ENCODE results near the gene DDX23.
"Not testable (repeated sequence)": the region's sequence is repeated elsewhere in the genome, so short reads cannot be mapped to it uniquely, and the experiment has no call there.

DDX23 gene

DNA sequence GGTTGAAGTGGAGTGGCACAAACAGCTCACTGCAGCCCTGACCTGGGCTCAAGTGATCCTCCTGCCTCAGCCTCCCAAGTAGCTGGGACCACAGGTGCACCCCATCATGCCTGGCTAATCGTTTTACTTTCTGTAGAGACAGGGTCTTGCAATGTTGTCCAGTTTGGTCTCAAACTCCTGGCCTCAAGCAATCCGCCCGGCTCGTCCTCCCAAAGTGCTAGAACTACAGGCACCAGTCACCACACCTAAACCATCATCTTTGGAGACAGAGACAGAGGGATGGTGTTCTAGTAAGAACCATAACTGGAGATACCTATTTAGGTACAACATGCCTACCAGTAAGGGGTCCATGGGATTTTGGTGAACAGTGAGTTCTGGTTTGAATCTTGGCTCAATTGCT is 2.5 kb upstream of the DDX23 start:
- no peak overlapping the region for H3K4me2 ChIP-seq (ENCODE audit: low read length, poor library complexity, severe bottlenecking)
- H2BK15ac ChIP-seq (ENCODE audit: low read depth, poor library complexity, severe bottlenecking): no peak overlapping the region
- H2BK120ac ChIP-seq (ENCODE audit: low read depth, low read length): no peak overlapping the region
- H3K36me3 ChIP-seq (ENCODE audit: control insufficient read depth in 1 of 2, insufficient read depth in 2 of 2, low read depth in 1 of 2, low read length in 2 of 2): peaks cover under 1 to 9% of the 10 kb centered on the region in 2 experiments
- peaks cover 6% of the 10 kb centered on the region for H3K79me1 ChIP-seq (replicated peaks; ENCODE audit: low read length, poor library complexity, severe bottlenecking)
- H2AK5ac ChIP-seq (ENCODE audit: low read length, severe bottlenecking): no peak overlapping the region
- DNase-seq: no peak
- H2BK12ac ChIP-seq (ENCODE audit: low read length in 2 of 2): no peak overlapping the region
- H2BK5ac ChIP-seq (ENCODE audit: low read depth, low read length, poor library complexity, severe bottlenecking): no peak overlapping the region
- H3K14ac ChIP-seq (ENCODE audit: low read length in 2 of 2): no peak overlapping the region
- no peaks in the 10 kb centered on the region for H3K9me3 ChIP-seq (ENCODE audit: control insufficient read depth, low read length)
- no peak overlapping the region for H3K9ac ChIP-seq (ENCODE audit: low read length)
- peaks cover 14 to 16% of the 10 kb centered on the region in 2 experiments for H3K27me3 ChIP-seq (ENCODE audit: control insufficient read depth in 1 of 2, insufficient read depth in 1 of 2, low read length in 2 of 2)
- no peak overlapping the region for H3K23ac ChIP-seq (ENCODE audit: low read length in 2 of 2)
- no peak overlapping the region for H4K8ac ChIP-seq (ENCODE audit: low read length)
- H3K27ac ChIP-seq (ENCODE audit: low read length, poor library complexity, severe bottlenecking): no peak overlapping the region
- no peak overlapping the region for H3K18ac ChIP-seq (ENCODE audit: low read depth in 1 of 2, low read length in 2 of 2)
- H2AFZ ChIP-seq (ENCODE audit: low read depth, low read length): no peak overlapping the region
- 60% methylated on average over 1 of the region's 4 CpGs for WGBS
- H3K4me1 ChIP-seq (ENCODE audit: control insufficient read depth, insufficient read depth, low read depth, low read length): peaks cover 6% of the 10 kb centered on the region
- no peak overlapping the region for H4K91ac ChIP-seq (ENCODE audit: low read length)
- no peak overlapping the region for H3K4me3 ChIP-seq (ENCODE audit: insufficient read depth in 1 of 2, low read depth in 1 of 2, low read length in 2 of 2)
- H3K4ac ChIP-seq (ENCODE audit: low read depth in 1 of 2, low read length in 2 of 2): no peak overlapping the region

DNA sequence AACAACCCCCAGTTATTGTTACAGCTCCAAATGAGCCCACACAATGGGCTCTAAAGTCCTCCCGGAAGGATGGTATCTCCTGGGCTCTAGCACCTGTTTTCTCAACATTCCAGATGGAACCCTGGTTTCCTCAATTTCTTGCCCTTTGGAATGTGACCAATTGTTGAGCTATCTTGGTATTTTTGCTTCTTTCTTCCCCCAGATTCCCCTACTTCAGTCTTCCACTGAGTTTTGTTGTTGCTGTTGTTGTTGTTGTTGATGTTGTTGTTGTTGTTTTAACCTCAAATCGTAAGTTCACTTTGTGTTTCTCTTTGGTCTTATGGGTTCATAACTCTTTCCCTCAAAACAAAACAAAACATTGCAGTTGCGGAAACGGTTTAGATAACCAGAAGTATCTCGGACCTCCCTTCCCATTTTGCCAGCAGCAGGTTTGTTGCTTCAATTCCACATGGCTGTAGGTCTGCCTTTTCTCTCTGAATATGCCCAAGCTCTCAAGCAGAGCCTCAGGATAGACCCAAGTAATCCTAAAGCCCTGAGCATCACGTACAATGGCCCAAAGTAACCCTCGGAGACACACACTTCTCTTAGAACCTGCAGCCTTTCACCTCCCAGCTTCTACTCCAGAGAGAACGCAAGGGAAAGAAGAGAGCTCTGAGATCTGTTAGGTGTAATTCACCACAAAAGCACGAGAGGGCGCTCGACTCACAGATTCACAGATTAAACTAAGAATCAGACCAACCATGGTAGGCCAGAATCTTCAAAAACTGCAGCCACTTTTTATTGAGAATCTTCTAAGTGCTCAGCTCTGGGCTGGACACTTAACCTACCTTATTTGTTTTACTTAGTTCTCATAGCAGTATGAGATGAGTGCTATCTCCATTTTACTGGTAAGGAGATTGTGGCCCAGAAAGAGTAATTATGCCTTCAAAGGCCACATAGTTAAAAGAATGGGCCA is 1.0 kb upstream of the DDX23 start:
- H3K23ac ChIP-seq (ENCODE audit: low read length in 2 of 2): no peak overlapping the region

DNA sequence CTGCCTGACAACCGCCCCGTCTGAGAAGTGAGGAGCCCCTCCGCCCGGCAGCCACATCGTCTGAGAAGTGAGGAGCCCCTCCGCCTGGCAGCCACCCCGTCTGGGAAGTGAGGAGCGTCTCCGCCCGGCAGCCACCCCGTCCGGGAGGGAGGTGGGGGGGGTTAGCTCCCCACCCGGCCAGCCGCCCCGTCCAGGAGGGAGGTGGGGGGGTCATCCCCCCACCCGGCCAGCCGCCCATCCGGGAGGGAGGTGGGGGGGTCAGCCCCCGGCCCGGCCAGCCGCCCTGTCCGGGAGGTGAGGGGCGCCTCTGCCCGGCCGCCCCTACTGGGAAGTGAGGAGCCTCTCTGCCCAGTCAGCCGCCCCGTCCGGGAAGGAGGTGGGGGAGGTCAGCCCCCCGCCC is 9.9 kb downstream of the DDX23 start:
- not testable (repeated sequence) for H3K27ac ChIP-seq (ENCODE audit: low read length, poor library complexity, severe bottlenecking); H2BK120ac ChIP-seq (ENCODE audit: low read depth, low read length); H3K4ac ChIP-seq (ENCODE audit: low read depth in 1 of 2, low read length in 2 of 2); H3K9me3 ChIP-seq (ENCODE audit: control insufficient read depth, low read length); H3K9ac ChIP-seq (ENCODE audit: low read length); H4K91ac ChIP-seq (ENCODE audit: low read length); DNase-seq; H3K23ac ChIP-seq (ENCODE audit: low read length in 2 of 2); H2BK15ac ChIP-seq (ENCODE audit: low read depth, poor library complexity, severe bottlenecking); H3K4me3 ChIP-seq (ENCODE audit: insufficient read depth in 1 of 2, low read depth in 1 of 2, low read length in 2 of 2); H3K14ac ChIP-seq (ENCODE audit: low read length in 2 of 2); H4K8ac ChIP-seq (ENCODE audit: low read length); H2AK5ac ChIP-seq (ENCODE audit: low read length, severe bottlenecking); H3K4me2 ChIP-seq (ENCODE audit: low read length, poor library complexity, severe bottlenecking); H2AFZ ChIP-seq (ENCODE audit: low read depth, low read length); H2BK12ac ChIP-seq (ENCODE audit: low read length in 2 of 2); H3K4me1 ChIP-seq (ENCODE audit: control insufficient read depth, insufficient read depth, low read depth, low read length); H3K27me3 ChIP-seq (ENCODE audit: control insufficient read depth in 1 of 2, insufficient read depth in 1 of 2, low read length in 2 of 2); H2BK5ac ChIP-seq (ENCODE audit: low read depth, low read length, poor library complexity, severe bottlenecking); H3K18ac ChIP-seq (ENCODE audit: low read depth in 1 of 2, low read length in 2 of 2)
- Histone ChIP-seq H3K79me1 (replicated peaks; ENCODE audit: low read length, poor library complexity, severe bottlenecking) (peaks cover 20% of the 10 kb centered on the region), H3K36me3 (ENCODE audit: control insufficient read depth in 1 of 2, insufficient read depth in 2 of 2, low read depth in 1 of 2, low read length in 2 of 2) (peaks cover 53 to 71% of the 10 kb centered on the region in 2 experiments)
- WGBS: 96% methylated on average over 10 of the region's 29 CpGs

More for the DNA sequence above, 1.0 kb upstream of the DDX23 start:
- peak overlapping the region in 1 of 2 experiments; percentile 63 for H3K18ac ChIP-seq (ENCODE audit: low read depth in 1 of 2, low read length in 2 of 2)
- peak overlapping the region; percentile 64 for H3K4me2 ChIP-seq (ENCODE audit: low read length, poor library complexity, severe bottlenecking)
- peaks cover 6% of the 10 kb centered on the region for H3K4me1 ChIP-seq (ENCODE audit: control insufficient read depth, insufficient read depth, low read depth, low read length)
- H3K4me3 ChIP-seq (ENCODE audit: insufficient read depth in 1 of 2, low read depth in 1 of 2, low read length in 2 of 2): peak overlapping the region in 1 of 2 experiments; percentile 98
- H3K14ac ChIP-seq (ENCODE audit: low read length in 2 of 2): no peak overlapping the region
- peak overlapping the region; percentile 98 for H3K9ac ChIP-seq (ENCODE audit: low read length)
- H2AK5ac ChIP-seq (ENCODE audit: low read length, severe bottlenecking): peak overlapping the region; percentile 35
- no peaks in the 10 kb centered on the region for H3K9me3 ChIP-seq (ENCODE audit: control insufficient read depth, low read length)
- H4K91ac ChIP-seq (ENCODE audit: low read length): no peak overlapping the region
- H2BK15ac ChIP-seq (ENCODE audit: low read depth, poor library complexity, severe bottlenecking): no peak overlapping the region
- peaks cover 14 to 15% of the 10 kb centered on the region in 2 experiments for H3K27me3 ChIP-seq (ENCODE audit: control insufficient read depth in 1 of 2, insufficient read depth in 1 of 2, low read length in 2 of 2)
- H2BK120ac ChIP-seq (ENCODE audit: low read depth, low read length): no peak overlapping the region
- peak overlapping the region; percentile 35 to 63 for H3K4ac ChIP-seq (ENCODE audit: low read depth in 1 of 2, low read length in 2 of 2)
- no peak overlapping the region for H2BK5ac ChIP-seq (ENCODE audit: low read depth, low read length, poor library complexity, severe bottlenecking)
- DNase-seq: peak; percentile 91
- peak overlapping the region; percentile 54 for H2AFZ ChIP-seq (ENCODE audit: low read depth, low read length)
- peak overlapping the region; percentile 49 for H4K8ac ChIP-seq (ENCODE audit: low read length)
- 10% methylated on average over 10 of the region's 11 CpGs for WGBS
- H3K36me3 ChIP-seq (ENCODE audit: control insufficient read depth in 1 of 2, insufficient read depth in 2 of 2, low read depth in 1 of 2, low read length in 2 of 2): peaks cover 6 to 14% of the 10 kb centered on the region in 2 experiments
- no peak overlapping the region for H3K27ac ChIP-seq (ENCODE audit: low read length, poor library complexity, severe bottlenecking)
- H3K79me1 ChIP-seq (replicated peaks; ENCODE audit: low read length, poor library complexity, severe bottlenecking): peaks cover 8% of the 10 kb centered on the region
- no peak overlapping the region for H2BK12ac ChIP-seq (ENCODE audit: low read length in 2 of 2)

DNA sequence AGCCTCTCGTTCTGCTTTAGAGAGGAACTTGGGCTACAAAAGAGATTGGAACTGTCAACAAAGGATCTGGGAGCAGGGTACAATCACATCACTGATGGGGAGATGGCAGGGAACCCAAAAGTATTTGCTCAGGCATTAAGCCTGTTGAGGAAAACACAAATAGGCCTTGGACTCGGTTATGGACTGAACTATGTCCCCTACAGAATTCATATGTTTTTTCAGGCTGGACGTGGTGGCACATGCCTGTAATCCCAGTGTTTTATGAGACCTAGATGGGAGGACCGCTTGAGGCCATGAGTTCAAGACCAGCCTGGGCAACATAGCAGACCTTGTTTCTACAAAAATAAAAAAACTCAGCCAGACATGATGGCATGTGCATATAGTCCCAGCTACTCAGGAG is 13.9 kb downstream of the DDX23 start:
- Histone ChIP-seq H3K27me3 (ENCODE audit: control insufficient read depth in 1 of 2, insufficient read depth in 1 of 2, low read length in 2 of 2) (no peaks in the 10 kb centered on the region), H3K9ac (ENCODE audit: low read length) (no peak overlapping the region), H2AK5ac (ENCODE audit: low read length, severe bottlenecking) (no peak overlapping the region), H3K14ac (ENCODE audit: low read length in 2 of 2) (no peak overlapping the region), H2BK120ac (ENCODE audit: low read depth, low read length) (no peak overlapping the region), H2AFZ (ENCODE audit: low read depth, low read length) (no peak overlapping the region), H4K91ac (ENCODE audit: low read length) (no peak overlapping the region), H3K27ac (ENCODE audit: low read length, poor library complexity, severe bottlenecking) (no peak overlapping the region), H3K4ac (ENCODE audit: low read depth in 1 of 2, low read length in 2 of 2) (no peak overlapping the region), H3K79me1 (replicated peaks; ENCODE audit: low read length, poor library complexity, severe bottlenecking) (peaks cover 8% of the 10 kb centered on the region), H3K23ac (ENCODE audit: low read length in 2 of 2) (no peak overlapping the region), H3K36me3 (ENCODE audit: control insufficient read depth in 1 of 2, insufficient read depth in 2 of 2, low read depth in 1 of 2, low read length in 2 of 2) (peaks cover 55 to 75% of the 10 kb centered on the region in 2 experiments), H3K4me3 (ENCODE audit: insufficient read depth in 1 of 2, low read depth in 1 of 2, low read length in 2 of 2) (no peak overlapping the region), H2BK5ac (ENCODE audit: low read depth, low read length, poor library complexity, severe bottlenecking) (no peak overlapping the region), H2BK12ac (ENCODE audit: low read length in 2 of 2) (no peak overlapping the region), H3K4me1 (ENCODE audit: control insufficient read depth, insufficient read depth, low read depth, low read length) (no peaks in the 10 kb centered on the region), H4K8ac (ENCODE audit: low read length) (no peak overlapping the region), H2BK15ac (ENCODE audit: low read depth, poor library complexity, severe bottlenecking) (no peak overlapping the region), H3K18ac (ENCODE audit: low read depth in 1 of 2, low read length in 2 of 2) (no peak overlapping the region), H3K4me2 (ENCODE audit: low read length, poor library complexity, severe bottlenecking) (no peak overlapping the region), H3K9me3 (ENCODE audit: control insufficient read depth, low read length) (no peaks in the 10 kb centered on the region)
- no peak for DNase-seq
- 94% methylated on average over 4 of the region's 4 CpGs for WGBS
